GM23338 (cell line): ENCODE data around the gene PCDHGA6. TPM values are rescaled to one million over a fixed set of nuclear protein-coding genes. Genes with fewer than 3 reads are reported as not detected.
"Not testable (repeated sequence)": the region's sequence is repeated elsewhere in the genome, so short reads cannot be mapped to it uniquely, and the experiment has no call there.

Experiments used
- ATAC-seq: fragments of 200-7000 bp; cut with Tn5 transposase; 3 replicates; pipeline ENCODE4 v1.9.1; 2020
- DNase-seq: peaks from one replicate; pipeline ENCODE4 v3.0.0-alpha.2; 2015; ENCODE audit warnings: low spot score
- H2AFZ ChIP-seq: fragments of 200-600 bp; sonication (generic); 2 replicates; pipeline ENCODE4 v1.8.0; 2016; ENCODE audit warnings: antibody characterized with exemption, mild to moderate bottlenecking, moderate library complexity
- H3F3A ChIP-seq: fragments of 200-600 bp; sonication (generic); replicated peaks from 2 replicates; pipeline ENCODE4 v1.8.0; 2017; ENCODE audit warnings: antibody characterized with exemption, mixed run types, low read depth
- H3K27ac ChIP-seq: fragments of 200-600 bp; sonication (generic); 2 replicates; pipeline ENCODE4 v1.6.1; 2016; ENCODE audit warnings: low read depth
- H3K27me3 ChIP-seq: fragments of 200-600 bp; sonication (generic); 2 replicates; pipeline ENCODE4 v1.8.0; 2016; ENCODE audit warnings: mild to moderate bottlenecking, mixed run types, moderate library complexity; ENCODE audit not compliant: insufficient read depth
- H3K36me3 ChIP-seq: fragments of 200-600 bp; sonication (generic); 2 replicates; pipeline ENCODE4 v1.8.0; 2016; ENCODE audit warnings: mild to moderate bottlenecking; ENCODE audit not compliant: insufficient read depth
- H3K4me1 ChIP-seq: fragments of 200-600 bp; sonication (generic); 2 replicates; pipeline ENCODE4 v1.8.0; 2016; ENCODE audit warnings: mild to moderate bottlenecking, moderate library complexity; ENCODE audit not compliant: insufficient read depth
- H3K4me2 ChIP-seq: fragments of 200-600 bp; sonication (generic); 2 replicates; pipeline ENCODE4 v1.7.1; 2017; ENCODE audit warnings: mixed run types
- H3K4me3 ChIP-seq: fragments of 200-600 bp; sonication (generic); 2 replicates; pipeline ENCODE4 v1.6.1; 2016; ENCODE audit warnings: mixed run types
- H3K79me2 ChIP-seq: fragments of 200-600 bp; sonication (generic); replicated peaks from 2 replicates; pipeline ENCODE4 v1.8.0; 2017; ENCODE audit warnings: mild to moderate bottlenecking; ENCODE audit not compliant: insufficient read depth
- H3K9me2 ChIP-seq: fragments of 200-600 bp; sonication (generic); 2 replicates; pipeline ENCODE4 v1.8.0; 2017; ENCODE audit not compliant: insufficient read depth
- H4K20me1 ChIP-seq: fragments of 200-600 bp; sonication (generic); replicated peaks from 2 replicates; pipeline ENCODE4 v1.8.0; 2017; ENCODE audit warnings: mild to moderate bottlenecking; ENCODE audit not compliant: insufficient read depth
- H3K27ac Mint-ChIP-seq: 2 replicates; pipeline ENCODE4 v1.8.0; 2020; ENCODE audit warnings: inconsistent platforms, mild to moderate bottlenecking, moderate library complexity, mixed read lengths
- H3K27me3 Mint-ChIP-seq: 3 replicates; pipeline ENCODE4 v1.8.0; 2022; ENCODE audit warnings: low read depth, mild to moderate bottlenecking, moderate library complexity, mixed read lengths, inconsistent platforms; ENCODE audit not compliant: insufficient read depth, poor library complexity
- H3K36me3 Mint-ChIP-seq: 3 replicates; pipeline ENCODE4 v1.8.0; 2021; ENCODE audit warnings: low read depth, mild to moderate bottlenecking, inconsistent platforms, moderate library complexity, mixed read lengths
- H3K4me1 Mint-ChIP-seq: 3 replicates; pipeline ENCODE4 v1.8.0; 2020; ENCODE audit warnings: mild to moderate bottlenecking, inconsistent platforms, mixed read lengths
- H3K4me3 Mint-ChIP-seq: 3 replicates; pipeline ENCODE4 v1.8.0; 2021; ENCODE audit warnings: moderate library complexity, mild to moderate bottlenecking, inconsistent platforms, mixed read lengths
- H3K9me3 Mint-ChIP-seq: 3 replicates; pipeline ENCODE4 v1.8.0; 2020; ENCODE audit warnings: moderate library complexity, mild to moderate bottlenecking, inconsistent platforms, mixed read lengths
- JUNB ChIP-seq: IDR thresholded peaks from one replicate; pipeline ENCODE4 v1.6.1; 2016; ENCODE audit warnings: antibody characterized with exemption; ENCODE audit not compliant: unreplicated experiment
- REST ChIP-seq: IDR thresholded peaks from one replicate; pipeline ENCODE4 v1.6.1; 2018; ENCODE audit warnings: antibody characterized with exemption; ENCODE audit not compliant: unreplicated experiment
- polyA plus RNA-seq: library from polyadenylated mRNA; unstranded; fragments of >200 nt; fragmentation: Nextera tagmentation; extraction: Ambion mirVana; gene quantifications from 2 replicates; pipeline ENCODE4 v1.2.1, GENCODE V29; 2016
- total RNA-seq: library from RNA; depleted of rRNA; stranded (reverse); fragments of >200 nt; shearing (Covaris generic); gene quantifications from 2 replicates; pipeline ENCODE4 v1.2.3, GENCODE V29; 2014
- TF ChIP-seq, protein P1 (sequence below), 2 experiments: fragments of 200-600 bp in 1 of 2; sonication (generic) in 1 of 2; conservative IDR thresholded peaks; 2 replicates each; pipeline versions ENCODE4 v1.5.1 to v1.6.1; 2016 to 2017; ENCODE audit warnings: antibody characterized with exemption in 2 of 2, low read depth in 2 of 2, mild to moderate bottlenecking in 2 of 2, moderate library complexity in 1 of 2

PCDHGA6 gene
- total and polyA plus RNA-seq, 2 experiments from 2014 or later: 0.99 to 4.8 TPM

GRCh38 chr5:141371572-141372475, 1.9 kb upstream of the PCDHGA6 start (continued):
- TF ChIP-seq REST: no peak

- Histone ChIP-seq H3K4me1 (no peaks in the 10 kb centered on the region), H3K9me2 (no peaks in the 10 kb centered on the region), H3K36me3 (no peaks in the 10 kb centered on the region), H3K27ac (no peak overlapping the region), H3K4me3 (no peak overlapping the region), H3K79me2 (no peaks in the 10 kb centered on the region), H4K20me1 (no peaks in the 10 kb centered on the region), H3K27me3 (no peaks in the 10 kb centered on the region), H3F3A (no peaks in the 10 kb centered on the region), H2AFZ (no peak overlapping the region), H3K4me2 (no peak overlapping the region)
- H3K4me3 Mint-ChIP-seq: no peak overlapping the region
- H3K9me3 Mint-ChIP-seq: peaks cover 71% of the 10 kb centered on the region
- H3K36me3 Mint-ChIP-seq: peaks cover 64% of the 10 kb centered on the region
- no peak overlapping the region for H3K27ac Mint-ChIP-seq
- TF ChIP-seq REST (no peak), JUNB (no peak)
- H3K4me1 Mint-ChIP-seq: peaks cover 2% of the 10 kb centered on the region; the same call in 1 of the 3 replicates
- H3K27me3 Mint-ChIP-seq: peaks cover 6% of the 10 kb centered on the region
- ATAC-seq: no peak
- no peak for DNase-seq
These were observed 936 bp downstream of the PCDHGA6 start for GRCh38 chr5:141374627-141375026.

GRCh38 chr5:141375444-141376155, 1.9 kb downstream of the PCDHGA6 start:
- Mint-ChIP-seq H3K9me3 (peaks cover 64% of the 10 kb centered on the region), H3K36me3 (peaks cover 60% of the 10 kb centered on the region)
- not testable (repeated sequence) for H3K79me2 ChIP-seq, H3K4me3 ChIP-seq, H3K27ac ChIP-seq, H3K4me1 Mint-ChIP-seq, H3K27me3 Mint-ChIP-seq, H3K9me2 ChIP-seq, H3F3A ChIP-seq, H3K27me3 ChIP-seq, H3K27ac Mint-ChIP-seq, H3K4me3 Mint-ChIP-seq, H4K20me1 ChIP-seq, ATAC-seq, H3K4me2 ChIP-seq, H2AFZ ChIP-seq, H3K4me1 ChIP-seq, H3K36me3 ChIP-seq
- peak; percentile 34 for DNase-seq
- TF ChIP-seq, protein P1, sequence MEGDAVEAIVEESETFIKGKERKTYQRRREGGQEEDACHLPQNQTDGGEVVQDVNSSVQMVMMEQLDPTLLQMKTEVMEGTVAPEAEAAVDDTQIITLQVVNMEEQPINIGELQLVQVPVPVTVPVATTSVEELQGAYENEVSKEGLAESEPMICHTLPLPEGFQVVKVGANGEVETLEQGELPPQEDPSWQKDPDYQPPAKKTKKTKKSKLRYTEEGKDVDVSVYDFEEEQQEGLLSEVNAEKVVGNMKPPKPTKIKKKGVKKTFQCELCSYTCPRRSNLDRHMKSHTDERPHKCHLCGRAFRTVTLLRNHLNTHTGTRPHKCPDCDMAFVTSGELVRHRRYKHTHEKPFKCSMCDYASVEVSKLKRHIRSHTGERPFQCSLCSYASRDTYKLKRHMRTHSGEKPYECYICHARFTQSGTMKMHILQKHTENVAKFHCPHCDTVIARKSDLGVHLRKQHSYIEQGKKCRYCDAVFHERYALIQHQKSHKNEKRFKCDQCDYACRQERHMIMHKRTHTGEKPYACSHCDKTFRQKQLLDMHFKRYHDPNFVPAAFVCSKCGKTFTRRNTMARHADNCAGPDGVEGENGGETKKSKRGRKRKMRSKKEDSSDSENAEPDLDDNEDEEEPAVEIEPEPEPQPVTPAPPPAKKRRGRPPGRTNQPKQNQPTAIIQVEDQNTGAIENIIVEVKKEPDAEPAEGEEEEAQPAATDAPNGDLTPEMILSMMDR (conservative IDR thresholded peaks at IDR 0.05; ENCODE audit: low read depth in 2 of 2): peak; percentile 50 to 51
